ENCODE data around the gene POLR3F. TPM values are rescaled to one million over a fixed set of nuclear protein-coding genes. Genes with fewer than 3 reads are reported as not detected.

POLR3F gene
- total and polyA plus RNA-seq, 9 of the 15 experiments (the other 6 are each of a cell fraction or from before 2014, with no cell fraction given): 7.0 to 15.0 (median 9.6) TPM

DNA sequence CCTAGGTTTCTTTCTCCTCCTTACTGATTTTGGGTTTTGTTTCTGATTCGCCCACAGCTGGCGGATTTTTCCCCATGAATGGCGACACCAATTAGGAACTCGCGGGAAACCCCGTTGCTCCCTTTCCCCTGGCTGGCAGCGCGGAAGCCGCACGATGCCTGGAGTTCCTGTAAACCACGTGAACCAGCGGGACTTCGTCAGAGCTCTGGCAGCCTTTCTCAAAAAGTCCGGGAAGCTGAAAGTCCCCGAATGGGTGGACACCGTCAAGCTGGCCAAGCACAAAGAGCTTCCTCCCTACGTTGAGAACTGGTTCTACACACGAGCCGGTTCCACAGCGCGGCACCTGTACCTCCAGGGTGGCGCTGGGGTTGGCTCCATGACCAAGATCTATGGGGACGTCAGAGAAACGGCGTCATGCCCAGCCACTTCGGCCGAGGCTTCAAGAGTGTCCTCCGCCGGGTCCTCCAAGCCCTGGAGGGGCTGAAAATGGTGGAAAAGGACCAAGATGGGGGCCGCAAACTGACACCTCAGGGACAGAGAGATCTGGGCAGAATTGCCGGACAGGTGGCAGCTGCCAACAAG, 37.4 kb downstream of the POLR3F start (continued):
- TF ChIP-seq NFRKB (IDR thresholded peaks at IDR 0.05; ENCODE audit: low read depth): no peak
- TF ChIP-seq NFE2 (IDR thresholded peaks at IDR 0.05; ENCODE audit: low read depth): no peak
- no peak for TF ChIP-seq MYNN (IDR thresholded peaks at IDR 0.05)
- no peak for TF ChIP-seq MYNN (CRISPR knock-in tag; IDR thresholded peaks at IDR 0.05)

DNA sequence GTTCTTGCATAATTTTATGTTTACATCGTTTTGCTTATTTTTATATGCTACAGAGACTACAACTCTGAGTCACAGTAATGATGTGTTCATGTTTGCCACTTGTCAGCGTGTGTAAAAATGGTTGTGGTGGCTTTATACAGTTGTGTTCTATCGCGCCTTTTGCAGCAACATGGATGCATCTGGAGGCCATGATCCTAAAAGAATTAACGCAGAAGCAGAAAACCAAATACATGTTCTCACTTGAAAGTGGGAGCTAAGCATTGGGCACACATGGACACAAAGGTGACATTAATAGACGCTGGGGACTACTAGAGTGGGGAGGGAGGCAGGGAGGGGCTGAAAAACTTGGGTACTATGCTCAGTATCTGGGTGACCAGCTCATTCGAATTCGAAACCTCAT, 39.6 kb downstream of the POLR3F start:
- BruUV-seq (replicated peaks): no TSS peak
- TF ChIP-seq ZBED1 (IDR thresholded peaks at IDR 0.05): no peak
- TF ChIP-seq YY1 (IDR thresholded peaks at IDR 0.05; ENCODE audit: borderline replicate concordance in 1 of 3, control insufficient read depth in 1 of 3, extremely low read depth in 1 of 3, insufficient read depth in 3 of 3, insufficient read length in 1 of 3, insufficient replicate concordance in 2 of 3, low read depth in 1 of 3, low read length in 2 of 3): peak in 1 of 3 experiments; percentile 37
- TF ChIP-seq HMGN3 (IDR thresholded peaks at IDR 0.05; ENCODE audit: borderline replicate concordance, extremely low read depth, insufficient read length, low read depth, low read length): no peak
- TF ChIP-seq, protein P1, sequence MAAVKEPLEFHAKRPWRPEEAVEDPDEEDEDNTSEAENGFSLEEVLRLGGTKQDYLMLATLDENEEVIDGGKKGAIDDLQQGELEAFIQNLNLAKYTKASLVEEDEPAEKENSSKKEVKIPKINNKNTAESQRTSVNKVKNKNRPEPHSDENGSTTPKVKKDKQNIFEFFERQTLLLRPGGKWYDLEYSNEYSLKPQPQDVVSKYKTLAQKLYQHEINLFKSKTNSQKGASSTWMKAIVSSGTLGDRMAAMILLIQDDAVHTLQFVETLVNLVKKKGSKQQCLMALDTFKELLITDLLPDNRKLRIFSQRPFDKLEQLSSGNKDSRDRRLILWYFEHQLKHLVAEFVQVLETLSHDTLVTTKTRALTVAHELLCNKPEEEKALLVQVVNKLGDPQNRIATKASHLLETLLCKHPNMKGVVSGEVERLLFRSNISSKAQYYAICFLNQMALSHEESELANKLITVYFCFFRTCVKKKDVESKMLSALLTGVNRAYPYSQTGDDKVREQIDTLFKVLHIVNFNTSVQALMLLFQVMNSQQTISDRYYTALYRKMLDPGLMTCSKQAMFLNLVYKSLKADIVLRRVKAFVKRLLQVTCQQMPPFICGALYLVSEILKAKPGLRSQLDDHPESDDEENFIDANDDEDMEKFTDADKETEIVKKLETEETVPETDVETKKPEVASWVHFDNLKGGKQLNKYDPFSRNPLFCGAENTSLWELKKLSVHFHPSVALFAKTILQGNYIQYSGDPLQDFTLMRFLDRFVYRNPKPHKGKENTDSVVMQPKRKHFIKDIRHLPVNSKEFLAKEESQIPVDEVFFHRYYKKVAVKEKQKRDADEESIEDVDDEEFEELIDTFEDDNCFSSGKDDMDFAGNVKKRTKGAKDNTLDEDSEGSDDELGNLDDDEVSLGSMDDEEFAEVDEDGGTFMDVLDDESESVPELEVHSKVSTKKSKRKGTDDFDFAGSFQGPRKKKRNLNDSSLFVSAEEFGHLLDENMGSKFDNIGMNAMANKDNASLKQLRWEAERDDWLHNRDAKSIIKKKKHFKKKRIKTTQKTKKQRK (IDR thresholded peaks at IDR 0.05; ENCODE audit: borderline replicate concordance, low read depth, low read length): no peak
- no peak for TF ChIP-seq MIER1 (IDR thresholded peaks at IDR 0.05; ENCODE audit: low read depth)
- TF ChIP-seq, protein P2, sequence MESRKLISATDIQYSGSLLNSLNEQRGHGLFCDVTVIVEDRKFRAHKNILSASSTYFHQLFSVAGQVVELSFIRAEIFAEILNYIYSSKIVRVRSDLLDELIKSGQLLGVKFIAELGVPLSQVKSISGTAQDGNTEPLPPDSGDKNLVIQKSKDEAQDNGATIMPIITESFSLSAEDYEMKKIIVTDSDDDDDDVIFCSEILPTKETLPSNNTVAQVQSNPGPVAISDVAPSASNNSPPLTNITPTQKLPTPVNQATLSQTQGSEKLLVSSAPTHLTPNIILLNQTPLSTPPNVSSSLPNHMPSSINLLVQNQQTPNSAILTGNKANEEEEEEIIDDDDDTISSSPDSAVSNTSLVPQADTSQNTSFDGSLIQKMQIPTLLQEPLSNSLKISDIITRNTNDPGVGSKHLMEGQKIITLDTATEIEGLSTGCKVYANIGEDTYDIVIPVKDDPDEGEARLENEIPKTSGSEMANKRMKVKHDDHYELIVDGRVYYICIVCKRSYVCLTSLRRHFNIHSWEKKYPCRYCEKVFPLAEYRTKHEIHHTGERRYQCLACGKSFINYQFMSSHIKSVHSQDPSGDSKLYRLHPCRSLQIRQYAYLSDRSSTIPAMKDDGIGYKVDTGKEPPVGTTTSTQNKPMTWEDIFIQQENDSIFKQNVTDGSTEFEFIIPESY (CRISPR knock-in tag; IDR thresholded peaks at IDR 0.05): peak; percentile 65
- no peak for TF ChIP-seq ZNF778 (CRISPR knock-in tag; IDR thresholded peaks at IDR 0.05)

More for the DNA sequence above, 39.6 kb downstream of the POLR3F start:
- Histone ChIP-seq H3K9me3 (replicated peaks; ENCODE audit: control insufficient read depth, insufficient read depth, low read depth, low read length) (no peaks in the 10 kb centered on the region), H3K9me1 (ENCODE audit: control insufficient read depth, insufficient read depth, low read length) (no peaks in the 10 kb centered on the region), H3K27ac (ENCODE audit: extremely low read depth, low read depth, low read length) (peak overlapping the region; percentile 96), H3K9ac (ENCODE audit: insufficient read depth in 1 of 2, low read depth in 2 of 2, low read length in 2 of 2) (peak overlapping the region in 1 of 2 experiments; percentile 84; a peak in 3 of 4 replicates), H3K4me3 (peak overlapping the region; percentile 79), H3K4me1 (replicated peaks in 1 of 2; ENCODE audit: control insufficient read depth in 2 of 2, insufficient read depth in 2 of 2, low read length in 2 of 2) (peaks cover 0 to 6% of the 10 kb centered on the region in 2 experiments; a peak in 2 of 5 replicates), H3K36me3 (ENCODE audit: control insufficient read depth, insufficient read depth, low read length) (peaks cover 18% of the 10 kb centered on the region), H2AFZ (ENCODE audit: low read depth, low read length) (peak overlapping the region; percentile 97), H3K4me2 (ENCODE audit: insufficient read depth, low read length) (peak overlapping the region; percentile 86), H3K79me2 (ENCODE audit: control insufficient read depth, insufficient read depth, low read length) (peaks cover 17% of the 10 kb centered on the region), H4K20me1 (replicated peaks; ENCODE audit: control insufficient read depth, insufficient read depth, low read length) (no peaks in the 10 kb centered on the region), H3K27me3 (ENCODE audit: control insufficient read depth in 2 of 2, insufficient read depth in 2 of 2, low read length in 2 of 2) (no peaks in the 10 kb centered on the region)
- POLR2A ChIA-PET: interaction anchor here (0.7 to 1.9 kb wide), 5 partner anchors 9 to 372 kb away, joined by 3 to 8 read pairs (median 6); partner anchors contain the start of genes DZANK1, POLR3F and RBBP9
- in situ Hi-C loops (cut with MboI): no loop called here
- peak; percentile 32 for FAIRE-seq
- peak in 1 of 4 experiments; percentile 21 for DNase-seq (ENCODE audit: extremely low read depth in 1 of 4, low spot score in 3 of 4)
- 35% methylated on average over 7 of the region's 8 CpGs for WGBS (ENCODE audit: insufficient coverage, low coverage, missing lambda C conversion rate)
- ATAC-seq: 0 out of 3 replicates have a peak, but pooled peaks have one; percentile 12
- CTCF ChIA-PET (ENCODE audit: low intra/inter-chr PET ratio): no interaction called here
- intact Hi-C loops (cut with micrococcal nuclease): no loop called here
